Non-pigmented ciliary epithelial cell (primary cell): ENCODE results near the gene ZDHHC24.

Source experiments
- DNase-seq: peaks from one replicate; pipeline ENCODE4 v3.0.0-alpha.2; 2010; ENCODE audit warnings: low read depth

Gene ZDHHC24

GRCh38 chr11:66497206-66497605 lies 48.6 kb downstream of the ZDHHC24 start:
- no peak for DNase-seq

- no peak for DNase-seq
Measured at GRCh38 chr11:66495401-66495854, 50.4 kb downstream of the ZDHHC24 start.

DNA sequence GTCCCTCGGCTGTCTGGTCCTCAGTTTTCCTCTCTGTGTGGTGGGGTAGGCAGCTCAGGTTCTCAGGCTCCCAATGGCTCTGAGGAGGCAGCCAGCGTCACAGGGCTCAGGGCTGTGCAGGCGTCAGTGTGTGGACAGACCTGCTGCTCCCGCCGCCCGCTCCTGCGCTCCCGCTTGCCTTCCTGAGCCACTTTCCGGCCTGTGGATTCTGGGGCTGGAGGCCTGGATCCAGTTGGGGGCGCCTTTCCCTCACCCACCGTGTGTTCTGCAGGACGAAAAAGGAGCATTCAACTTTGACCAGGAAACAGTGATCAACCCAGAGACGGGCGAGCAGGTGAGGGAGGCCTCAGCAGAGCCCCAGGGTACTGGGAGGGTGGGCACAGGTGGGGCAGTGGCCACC lies 50.9 kb downstream of the ZDHHC24 start:
- DNase-seq, result no peak

DNA sequence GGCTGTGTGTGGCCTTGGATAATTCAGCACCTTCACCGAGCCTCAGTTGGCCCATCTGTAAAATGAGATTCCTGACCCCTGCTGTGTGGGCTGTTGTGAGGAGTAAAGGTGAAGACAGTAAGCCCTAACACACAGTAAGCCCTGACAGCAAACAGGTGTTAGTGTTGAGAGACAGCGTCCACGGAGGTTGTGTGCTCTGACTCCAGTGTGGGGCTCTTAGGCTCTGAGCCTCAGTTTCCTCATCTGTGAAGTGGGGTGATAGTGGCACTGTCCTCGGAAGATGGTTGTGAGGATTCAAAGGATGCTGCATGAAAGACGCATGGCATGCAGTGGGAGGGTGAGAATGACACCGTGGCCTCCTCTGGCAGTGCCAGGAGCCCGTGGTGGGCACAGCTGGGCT lies 51.4 kb downstream of the ZDHHC24 start:
- no peak for DNase-seq

DNA sequence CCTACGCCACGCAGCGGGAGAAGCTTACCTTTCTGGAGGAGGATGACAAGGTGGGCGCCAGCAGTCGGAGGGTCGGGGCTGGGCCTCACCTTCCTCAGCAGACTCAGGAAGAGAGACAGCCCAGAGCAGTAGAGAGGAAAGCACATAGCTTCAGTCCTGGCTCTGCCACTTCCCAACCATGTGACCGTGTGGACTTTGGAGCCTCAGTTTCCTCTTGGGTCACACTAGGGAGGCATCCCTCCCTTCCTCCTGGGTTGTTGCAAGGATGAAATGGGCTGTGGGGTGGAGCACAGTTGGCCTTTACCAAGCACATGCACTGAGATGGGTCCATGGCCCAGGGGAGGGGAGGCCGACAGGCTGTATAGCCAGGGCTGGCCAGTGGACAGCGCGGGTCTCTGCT lies 52.7 kb downstream of the ZDHHC24 start:
- DNase-seq, result no peak

DNA sequence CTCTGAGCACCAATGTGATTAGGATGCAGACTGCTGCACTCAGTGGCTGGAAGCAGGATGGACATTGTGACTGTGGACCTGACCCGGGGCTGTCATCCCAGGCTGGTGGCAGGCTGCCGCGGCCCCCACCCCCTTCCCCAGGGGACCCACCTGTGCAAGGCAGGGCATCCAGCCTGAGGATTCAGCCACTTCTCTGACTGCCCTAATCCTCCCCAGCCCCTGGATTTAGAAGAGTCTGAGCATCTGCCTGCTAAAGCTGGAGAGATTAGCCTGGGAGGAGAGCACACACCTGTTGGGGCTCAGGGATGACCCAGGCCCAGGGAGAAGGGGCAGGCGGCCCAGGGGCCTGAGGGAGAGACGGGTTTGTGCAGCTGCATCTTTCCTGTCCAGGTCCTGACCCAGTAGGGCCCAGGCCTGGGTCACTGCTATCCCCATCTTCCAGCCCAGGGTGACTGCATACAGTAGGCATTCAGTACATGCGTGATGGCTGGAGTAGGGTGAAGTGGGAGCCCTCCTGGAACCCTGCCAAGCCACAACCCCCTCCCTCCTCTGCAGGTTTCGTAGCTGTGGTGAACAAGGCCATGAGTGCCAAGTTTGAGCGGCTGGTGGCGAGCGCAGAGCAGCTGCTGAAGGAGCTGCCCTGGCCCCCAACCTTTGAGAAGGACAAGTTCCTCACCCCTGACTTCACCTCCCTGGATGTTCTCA lies 53.5 kb downstream of the ZDHHC24 start:
- DNase-seq, result no peak

GRCh38 chr11:66491315-66491935 lies 54.4 kb downstream of the ZDHHC24 start:
- DNase-seq, result no peak

DNA sequence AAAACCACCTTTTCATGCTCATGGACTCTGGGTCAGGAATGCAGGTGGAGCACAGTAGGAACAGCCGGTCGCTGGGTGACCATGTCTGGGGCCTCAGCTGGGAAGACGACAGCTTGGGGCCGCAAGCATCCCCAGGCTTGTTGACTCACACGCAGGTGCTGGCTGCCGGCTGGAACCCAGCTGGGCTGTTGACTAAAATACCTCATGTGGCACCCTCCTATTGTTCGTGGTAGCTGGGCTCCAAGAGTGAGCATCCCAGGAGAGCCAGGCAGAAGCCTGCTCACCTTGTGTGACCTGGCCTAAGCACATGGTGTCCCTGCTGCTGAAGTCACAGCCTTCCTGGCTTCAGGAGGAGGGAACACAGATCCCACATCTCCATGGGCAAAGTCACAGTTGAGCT lies 56.2 kb downstream of the ZDHHC24 start:
- no peak for DNase-seq

DNA sequence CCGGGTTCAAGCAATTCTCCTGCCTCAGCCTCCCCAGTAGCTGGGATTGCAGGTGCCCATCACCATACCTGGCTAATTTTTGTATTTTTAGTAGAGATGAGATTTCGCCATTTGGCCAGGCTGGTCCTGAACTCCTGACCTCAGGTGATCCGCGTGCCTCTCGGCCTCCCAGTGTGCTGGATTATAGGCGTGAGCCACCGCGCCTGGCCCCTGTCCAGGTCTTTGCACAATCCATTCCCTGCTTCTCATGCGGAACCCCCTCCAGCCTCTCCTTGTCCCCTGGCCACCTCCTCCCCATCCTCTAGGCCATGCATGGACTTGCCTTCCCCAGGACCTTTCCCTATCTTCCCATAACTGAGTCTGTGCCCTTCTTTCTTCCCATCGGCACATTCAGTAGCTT lies 56.9 kb downstream of the ZDHHC24 start:
- no peak for DNase-seq

- DNase-seq, result no peak
Measured at GRCh38 chr11:66484806-66485380, 61.0 kb downstream of the ZDHHC24 start.

DNA sequence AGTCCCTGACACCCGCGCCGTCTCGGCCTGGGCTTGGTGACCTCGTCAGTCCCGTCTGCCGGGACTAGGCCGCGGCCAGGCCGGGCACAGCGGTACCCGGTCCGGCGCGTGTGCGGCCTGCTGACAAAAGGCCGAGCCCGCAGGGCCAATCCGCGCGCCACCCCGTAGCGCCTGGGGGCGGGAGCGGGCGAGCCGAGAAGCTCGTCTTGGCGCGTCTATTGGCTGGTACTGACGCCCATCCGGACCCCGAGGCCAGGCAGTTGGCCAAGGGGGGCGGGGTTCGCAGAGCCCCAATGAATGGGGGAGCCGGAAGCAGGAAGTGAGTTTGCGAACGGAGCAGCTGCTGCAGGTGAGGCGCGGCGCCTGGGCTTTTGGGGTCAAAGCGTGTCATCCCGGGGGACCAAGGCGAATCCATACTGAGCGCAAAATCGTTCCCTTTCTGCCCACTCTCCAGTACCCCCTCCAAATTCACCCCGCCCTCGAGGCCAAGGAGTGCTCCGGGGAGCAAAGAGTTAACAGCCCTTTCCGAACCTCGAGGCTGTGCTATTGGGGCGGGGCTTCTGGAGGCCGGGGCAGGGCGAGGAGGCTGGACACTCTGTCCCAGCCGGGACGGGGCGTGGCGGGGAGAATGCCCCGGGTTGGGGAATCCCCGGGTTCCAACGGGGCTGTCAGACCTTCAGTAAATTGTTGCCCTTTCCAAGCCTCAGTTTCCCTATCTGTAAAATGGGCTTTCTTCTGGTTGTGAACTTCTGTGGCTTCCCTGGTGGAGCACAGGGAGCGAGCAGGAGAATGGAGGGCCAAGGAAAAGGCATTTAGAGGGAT lies 65.5 kb downstream of the ZDHHC24 start, which contains the start of gene DPP3:
DPP3 (plus strand) TSS at position 318 of the 822 bp plus-strand sequence. CDS start 1,767 bp downstream, outside the sequence.
- DNase-seq, result peak; percentile 65

DNA sequence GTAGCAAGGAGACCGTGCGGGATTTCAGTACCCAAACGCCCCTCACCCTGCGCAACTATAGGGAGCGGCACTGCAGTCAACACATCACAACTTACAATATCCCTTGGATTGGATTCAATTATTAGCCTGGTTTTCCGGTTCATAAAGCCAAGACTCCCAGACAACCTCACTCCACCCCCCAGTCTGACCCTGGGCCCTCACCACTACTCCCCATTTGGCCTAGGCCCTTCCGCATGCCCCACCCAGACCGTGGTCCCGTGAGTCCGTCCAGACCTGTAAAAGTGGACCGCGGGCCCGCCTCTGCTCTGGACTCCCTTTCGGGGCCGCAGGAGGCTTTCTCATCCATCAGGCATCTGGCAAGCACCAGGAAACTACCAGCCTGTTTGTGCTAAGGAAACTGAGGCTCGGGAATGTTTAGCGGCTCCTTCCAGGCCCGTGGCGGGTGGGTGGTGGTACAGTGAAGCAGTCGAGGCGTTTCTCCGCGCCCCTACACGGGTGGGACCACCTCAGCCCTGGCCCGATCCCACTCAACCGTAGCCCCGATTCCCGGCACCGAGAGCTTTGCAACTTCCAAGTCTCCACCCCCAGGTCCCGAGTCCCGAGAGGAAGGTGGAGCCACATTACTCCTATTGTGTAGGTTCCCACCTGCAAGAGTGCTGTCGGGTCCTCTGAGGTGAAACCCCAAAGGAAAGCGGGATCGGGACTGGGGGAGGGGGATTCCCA lies 66.3 kb downstream of the ZDHHC24 start:
- DNase-seq, result no peak

DNA sequence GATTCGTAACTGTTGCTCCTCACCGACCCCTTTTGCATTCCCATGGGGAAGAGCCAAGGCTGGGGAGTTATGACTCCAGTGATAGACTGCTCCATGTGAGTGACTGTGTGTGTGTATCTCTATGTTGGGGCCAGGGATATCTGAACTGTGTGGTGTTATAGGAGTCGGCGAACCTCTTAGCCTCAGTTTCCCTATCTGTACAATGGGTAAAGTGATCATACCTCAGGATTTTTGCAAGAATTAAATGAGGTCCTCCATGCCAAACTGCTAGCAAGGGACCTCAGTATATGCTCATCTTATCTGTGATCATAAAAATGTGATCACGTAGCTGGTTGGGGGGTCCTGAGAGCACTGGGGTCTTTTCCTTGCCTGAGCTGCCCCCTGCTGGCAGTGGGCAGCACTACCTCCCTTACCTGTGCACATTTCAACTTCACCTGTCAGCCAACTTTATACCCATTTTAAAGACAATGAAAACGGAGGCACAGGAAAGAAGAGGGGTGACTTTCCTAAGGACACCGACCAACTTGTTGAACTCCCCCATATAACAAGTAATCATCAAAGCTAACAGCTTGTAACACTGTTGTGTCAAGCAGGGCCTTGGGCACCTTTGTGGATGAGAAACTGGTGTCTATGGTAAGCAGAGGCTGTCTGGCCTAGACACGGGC lies 67.0 kb downstream of the ZDHHC24 start:
- DNase-seq, result no peak

GRCh38 chr11:66477263-66478201 lies 68.3 kb downstream of the ZDHHC24 start:
- DNase-seq, result no peak

DNA sequence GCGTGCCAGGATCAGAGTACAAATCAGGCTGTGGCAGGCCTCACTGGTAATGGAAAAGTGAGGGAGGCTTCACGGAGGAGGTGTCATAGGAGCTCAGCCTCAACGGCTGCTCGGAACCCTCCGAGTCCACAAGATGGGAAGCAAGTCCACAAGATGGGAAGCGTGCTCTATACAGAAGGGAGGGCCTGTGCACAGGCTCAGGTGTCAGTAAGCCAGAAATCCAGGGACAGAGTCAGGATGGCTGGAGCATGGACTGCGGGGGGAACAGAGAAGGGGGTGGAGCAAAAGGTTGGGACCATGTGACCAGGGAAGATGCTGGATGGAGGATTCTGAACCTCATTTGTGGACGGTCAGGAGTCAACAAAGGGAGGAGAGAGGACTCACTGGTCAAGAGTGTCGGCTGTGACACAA lies 69.0 kb downstream of the ZDHHC24 start:
- DNase-seq, result no peak

- DNase-seq, result no peak
Measured at GRCh38 chr11:66476173-66476840, 69.5 kb downstream of the ZDHHC24 start.

GRCh38 chr11:66475349-66476172 lies 70.3 kb downstream of the ZDHHC24 start:
- DNase-seq, result no peak
